ENCODE data around the gene MOK. TPM values are rescaled to one million over a fixed set of nuclear protein-coding genes. Genes with fewer than 3 reads are reported as not detected.

The MOK gene
- total and polyA plus RNA-seq, 2 experiments from 2014 or later, result 28.1 to 31.7 TPM

GRCh38 chr14:102320033-102320660 is 15.2 kb upstream of the MOK start:
- no peak for TF ChIP-seq CTCF (IDR thresholded peaks at IDR 0.05; ENCODE audit: low read depth, low read length)
- DNase-seq (ENCODE audit: low read depth in 1 of 2, low spot score in 1 of 2), result peak; percentile 54 to 68

GRCh38 chr14:102319351-102320032 is 14.5 kb upstream of the MOK start, which contains the start of gene ZNF839:
ZNF839 (plus strand) TSS chr14:102319746; CDS start chr14:102319766, 20 bp downstream.
- H3K4me1 ChIP-seq (ENCODE audit: low read depth), result peaks cover 8% of the 10 kb centered on the region
- no peaks in the 10 kb centered on the region for H3K36me3 ChIP-seq
- no peaks in the 10 kb centered on the region for H3K27me3 ChIP-seq
- H3K4me3 ChIP-seq, result peak within 1 kb of the TSS; percentile 73
- H3K27ac ChIP-seq, result peak within 1 kb of the TSS; percentile 92
- DNase-seq (ENCODE audit: low read depth in 1 of 2, low spot score in 1 of 2), result peak; percentile 88 to 92
- no peak for TF ChIP-seq CTCF (IDR thresholded peaks at IDR 0.05; ENCODE audit: low read depth, low read length)
- H3K9me3 ChIP-seq (ENCODE audit: low read depth), result no peaks in the 10 kb centered on the region

More at GRCh38 chr14:102320033-102320660, 15.2 kb upstream of the MOK start:
- peaks cover 8% of the 10 kb centered on the region for H3K4me1 ChIP-seq (ENCODE audit: low read depth)
- H3K27ac ChIP-seq, result peak overlapping the region; percentile 92
- no peaks in the 10 kb centered on the region for H3K27me3 ChIP-seq
- no peaks in the 10 kb centered on the region for H3K36me3 ChIP-seq
- peak overlapping the region; percentile 73 for H3K4me3 ChIP-seq
- H3K9me3 ChIP-seq (ENCODE audit: low read depth), result no peaks in the 10 kb centered on the region

- Histone ChIP-seq H3K4me1 (ENCODE audit: low read depth) (peaks cover 8% of the 10 kb centered on the region), H3K36me3 (no peaks in the 10 kb centered on the region), H3K27ac (peak overlapping the region; percentile 92), H3K4me3 (peak overlapping the region; percentile 73), H3K27me3 (no peaks in the 10 kb centered on the region), H3K9me3 (ENCODE audit: low read depth) (no peaks in the 10 kb centered on the region)
- TF ChIP-seq CTCF (IDR thresholded peaks at IDR 0.05; ENCODE audit: low read depth, low read length), result no peak
- no peak for DNase-seq (ENCODE audit: low read depth in 1 of 2, low spot score in 1 of 2)
Observed at GRCh38 chr14:102318781-102319276, 13.9 kb upstream of the MOK start.

GRCh38 chr14:102317564-102318248 is 12.7 kb upstream of the MOK start:
- DNase-seq (ENCODE audit: low read depth in 1 of 2, low spot score in 1 of 2), result peak in 1 of 2 donors; percentile 50
- peaks cover 8% of the 10 kb centered on the region for H3K4me1 ChIP-seq (ENCODE audit: low read depth)
- no peak for TF ChIP-seq CTCF (IDR thresholded peaks at IDR 0.05; ENCODE audit: low read depth, low read length)
- no peaks in the 10 kb centered on the region for H3K36me3 ChIP-seq
- no peaks in the 10 kb centered on the region for H3K9me3 ChIP-seq (ENCODE audit: low read depth)
- H3K4me3 ChIP-seq, result peak overlapping the region; percentile 71
- H3K27me3 ChIP-seq, result no peaks in the 10 kb centered on the region
- H3K27ac ChIP-seq, result peak overlapping the region; percentile 93

GRCh38 chr14:102316743-102317563 is 12.0 kb upstream of the MOK start:
- Histone ChIP-seq H3K27me3 (no peaks in the 10 kb centered on the region), H3K36me3 (no peaks in the 10 kb centered on the region), H3K4me3 (peak overlapping the region; percentile 71), H3K9me3 (ENCODE audit: low read depth) (no peaks in the 10 kb centered on the region), H3K27ac (peak overlapping the region; percentile 93), H3K4me1 (ENCODE audit: low read depth) (peaks cover 8% of the 10 kb centered on the region)
- peak; percentile 79 for TF ChIP-seq CTCF (IDR thresholded peaks at IDR 0.05; ENCODE audit: low read depth, low read length)
- DNase-seq (ENCODE audit: low read depth in 1 of 2, low spot score in 1 of 2), result peak; percentile 90 to 94

Data from cardiac muscle cell (in vitro differentiated cells and primary cell).